Inflammatory macrophage (primary cell): Measurements from ENCODE around the gene SBF1.
A peak's percentile ranks its signal among the peaks of the same experiment; 100 is the strongest.

Experiments
- DNase-seq, 2 donors: peaks; one replicate each; pipeline ENCODE4 v3.0.0-alpha.2; 2020 to 2022

Gene SBF1

DNA sequence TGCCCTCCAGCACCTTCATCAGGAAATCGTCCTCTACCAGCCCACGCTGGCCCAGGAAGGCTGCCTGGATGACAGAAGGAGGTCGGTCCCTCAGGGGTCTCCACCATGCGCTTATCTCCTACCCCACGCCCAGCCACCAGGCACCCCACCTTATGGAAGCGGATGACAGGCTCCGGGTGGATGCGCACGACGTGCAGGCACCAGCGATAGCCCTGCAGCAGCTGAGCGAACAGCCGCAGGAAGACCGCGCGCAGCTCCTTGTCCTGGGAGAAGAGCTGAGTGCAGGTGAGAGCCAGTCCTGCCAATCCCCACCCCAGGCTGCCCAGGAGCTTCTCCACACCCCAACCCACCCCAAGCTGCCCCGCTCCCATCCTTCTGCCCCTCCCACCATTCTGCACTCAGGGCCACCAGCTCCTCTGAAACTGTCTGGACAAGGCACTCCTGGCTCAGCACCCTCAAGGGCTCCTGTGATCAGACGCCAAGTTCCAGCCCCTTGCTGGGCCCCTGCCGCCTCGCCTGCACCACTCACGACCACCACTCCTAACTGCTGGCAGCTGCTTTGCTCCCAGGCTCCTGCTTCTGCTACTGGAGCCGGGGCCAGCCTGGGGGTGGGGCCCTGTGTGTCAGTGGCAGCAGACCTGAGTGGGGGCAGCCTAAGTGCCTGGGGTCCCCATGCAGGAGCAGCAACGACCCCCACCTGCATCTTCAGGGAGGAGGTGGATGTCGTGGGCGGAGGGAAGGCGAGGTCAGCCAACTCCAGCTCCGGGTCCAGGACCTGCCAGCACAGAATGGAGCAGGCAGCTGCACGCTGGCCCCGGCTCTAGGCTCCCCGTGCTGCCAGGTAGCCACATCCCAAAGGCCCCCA, 9.5 kb downstream of the SBF1 start:
- DNase-seq, result no peak

DNA sequence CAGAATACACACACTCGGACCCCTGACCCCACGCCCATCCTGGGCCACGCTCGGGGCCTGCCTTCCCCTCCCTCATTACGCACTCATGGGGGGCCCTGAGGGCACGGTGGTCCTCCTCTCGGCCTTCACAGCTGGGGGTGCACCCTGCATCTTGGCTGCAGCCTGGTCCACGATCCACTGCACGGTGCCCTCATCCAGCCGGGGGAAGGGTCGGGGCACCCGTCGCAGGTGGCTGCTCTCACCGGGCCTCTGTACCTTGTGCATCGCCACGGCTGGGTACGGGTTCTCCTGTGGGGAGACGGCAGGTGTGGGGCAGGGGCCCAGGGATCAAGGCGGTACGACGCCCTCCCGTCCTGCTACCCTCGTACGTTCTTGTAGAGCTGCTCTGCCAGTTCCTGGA, 10.4 kb downstream of the SBF1 start:
- DNase-seq, result no peak

DNA sequence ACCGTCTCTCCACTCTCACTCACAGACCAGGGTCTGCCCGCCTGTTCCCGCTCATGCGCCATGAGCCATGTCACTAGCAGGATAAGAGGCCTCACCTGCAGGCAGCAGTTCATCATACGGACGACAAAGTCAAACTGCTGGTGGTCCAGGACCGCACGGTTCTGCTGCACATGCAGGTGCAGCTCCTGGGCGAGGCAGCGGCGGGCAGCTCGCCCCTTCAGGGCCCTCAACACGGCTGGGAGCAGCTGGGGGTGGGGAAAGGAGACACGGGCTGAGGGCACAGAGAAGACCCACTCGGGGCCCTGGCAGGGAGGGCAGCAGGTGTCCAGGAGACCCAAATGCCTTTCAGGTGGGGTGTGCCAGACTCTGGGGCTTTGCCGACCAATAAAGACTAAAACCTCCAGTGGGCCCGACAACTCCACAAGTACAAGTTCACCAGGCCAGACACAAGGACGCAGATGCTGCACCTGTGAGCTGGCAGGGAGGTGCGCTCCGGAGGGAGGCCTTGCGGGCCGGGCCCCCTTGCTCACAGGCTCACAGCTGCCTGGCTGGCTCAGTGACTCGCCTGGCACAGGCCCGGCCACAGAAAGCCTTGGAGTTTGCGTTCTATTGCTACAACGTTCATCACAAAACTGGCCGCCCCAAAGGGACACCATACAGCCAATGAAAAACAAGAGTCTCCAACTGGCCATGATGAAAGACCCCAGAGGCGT, 11.5 kb downstream of the SBF1 start:
- DNase-seq, result no peak

DNA sequence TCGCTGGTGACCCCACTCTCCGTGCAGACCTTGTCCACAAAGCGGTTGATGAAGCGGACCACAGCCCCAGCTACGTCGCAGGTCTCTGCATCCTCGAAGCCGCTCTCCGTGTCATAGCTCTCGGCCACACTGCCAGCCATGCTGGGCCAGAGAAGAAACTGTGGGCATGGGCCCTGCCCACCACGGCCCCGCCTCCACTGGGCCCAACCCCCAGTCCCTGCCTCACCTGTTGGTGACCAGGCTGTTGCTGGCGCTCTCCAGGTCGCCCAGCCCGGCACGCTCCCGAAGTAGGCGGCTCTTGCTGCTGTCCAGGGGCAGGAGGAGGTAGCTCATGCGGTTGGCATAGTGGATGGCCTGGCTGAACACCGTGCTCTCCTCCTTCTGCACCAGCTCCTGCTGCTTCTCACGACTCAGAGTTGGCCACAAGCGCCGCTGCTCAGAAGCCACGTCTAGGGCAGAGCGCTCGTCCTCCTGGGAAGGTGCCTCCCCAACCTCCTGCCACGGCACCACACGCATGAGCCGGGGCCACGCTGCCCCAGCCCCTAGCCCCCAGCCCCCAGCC, 12.8 kb downstream of the SBF1 start:
- no peak for DNase-seq

DNA sequence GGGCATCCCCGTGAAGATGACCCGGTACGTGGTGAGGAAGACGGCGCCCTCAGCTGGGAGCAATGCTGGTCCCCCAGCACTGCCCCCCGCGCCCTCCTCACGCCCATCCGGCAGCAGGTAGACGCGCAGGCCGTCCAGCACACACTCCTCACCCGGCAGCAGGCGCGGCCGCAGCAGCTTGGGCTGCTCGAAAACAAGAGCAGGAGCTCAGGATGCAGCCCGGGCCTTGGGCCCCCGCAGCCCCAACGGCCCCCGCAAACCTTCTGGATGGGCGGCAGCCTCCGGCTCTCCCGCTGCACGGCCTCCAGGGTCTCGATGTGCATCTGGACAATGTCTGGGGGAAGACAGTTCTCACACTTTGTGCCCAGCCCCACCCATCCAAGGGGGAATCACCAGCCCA, 13.3 kb downstream of the SBF1 start:
- DNase-seq, result no peak

DNA sequence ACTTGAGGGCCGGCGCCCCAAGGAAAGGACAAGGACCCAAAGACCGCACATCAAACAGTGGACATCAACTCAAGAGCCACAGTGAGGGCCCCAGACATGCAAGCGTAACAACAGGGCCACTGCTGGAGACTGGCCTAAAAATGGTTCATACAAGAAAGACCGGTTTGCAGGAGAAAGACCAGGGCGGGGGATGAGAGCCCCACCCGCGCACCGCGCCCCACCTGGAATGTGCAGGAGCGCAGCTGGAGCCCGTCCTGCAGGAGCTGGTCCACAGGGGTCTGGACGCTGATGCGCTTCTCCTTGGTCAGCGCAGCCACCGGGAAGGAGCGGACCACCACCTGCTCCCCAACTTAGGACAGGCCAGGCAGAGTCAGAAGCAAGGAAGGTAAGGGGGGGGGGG, 13.9 kb downstream of the SBF1 start:
- no peak for DNase-seq

DNA sequence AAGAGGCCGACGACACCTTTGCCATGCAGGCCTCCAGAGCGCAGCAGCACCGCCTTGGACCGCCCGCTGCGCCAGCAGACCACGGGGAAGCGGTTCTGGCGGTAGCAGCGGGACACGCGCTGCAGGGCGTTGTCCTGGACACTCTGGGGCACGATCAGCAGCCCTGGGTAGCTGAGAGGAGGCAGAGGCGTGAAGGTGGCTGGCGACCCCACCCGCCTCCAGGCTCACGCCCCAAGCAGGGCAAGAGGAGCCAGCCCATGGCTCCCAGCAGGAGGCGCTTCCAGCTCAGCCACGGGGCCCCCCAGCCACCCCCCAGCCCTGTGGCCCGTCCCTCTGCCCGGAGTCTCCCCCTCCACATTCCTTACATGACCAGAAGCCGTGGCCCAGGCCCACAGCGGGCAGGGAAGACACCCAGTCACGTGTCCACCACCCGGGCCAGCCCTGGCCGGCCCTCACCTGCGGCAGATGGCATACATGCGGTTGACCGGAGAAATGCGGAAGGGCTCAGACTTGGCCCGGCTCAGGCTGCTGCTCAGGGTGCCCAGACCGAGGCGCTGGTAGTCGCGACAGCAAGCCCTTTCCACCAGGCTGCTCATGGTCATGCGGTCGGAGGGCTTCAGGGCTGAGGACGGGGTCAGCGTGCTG, 15.2 kb downstream of the SBF1 start:
- DNase-seq, result no peak

DNA sequence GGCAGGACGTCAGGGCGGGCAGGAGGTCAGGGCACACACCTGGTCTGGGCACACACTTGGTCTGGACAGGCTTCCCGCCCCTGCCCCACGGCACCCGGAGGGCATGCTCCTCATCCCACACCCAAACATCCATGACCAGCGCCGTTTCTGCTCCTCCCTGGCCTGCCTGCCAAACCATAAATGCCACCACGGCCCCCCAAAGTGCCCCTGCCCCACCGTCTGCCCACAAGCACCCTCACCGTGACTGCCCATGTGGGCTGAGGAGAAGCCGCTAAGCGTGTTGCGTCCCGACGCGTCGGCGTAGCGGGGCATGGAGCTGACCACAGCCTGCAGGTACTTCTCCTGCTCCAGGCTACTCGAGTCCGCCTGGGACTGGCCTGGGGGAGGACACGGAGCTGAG, 15.8 kb downstream of the SBF1 start:
- DNase-seq, result no peak

DNA sequence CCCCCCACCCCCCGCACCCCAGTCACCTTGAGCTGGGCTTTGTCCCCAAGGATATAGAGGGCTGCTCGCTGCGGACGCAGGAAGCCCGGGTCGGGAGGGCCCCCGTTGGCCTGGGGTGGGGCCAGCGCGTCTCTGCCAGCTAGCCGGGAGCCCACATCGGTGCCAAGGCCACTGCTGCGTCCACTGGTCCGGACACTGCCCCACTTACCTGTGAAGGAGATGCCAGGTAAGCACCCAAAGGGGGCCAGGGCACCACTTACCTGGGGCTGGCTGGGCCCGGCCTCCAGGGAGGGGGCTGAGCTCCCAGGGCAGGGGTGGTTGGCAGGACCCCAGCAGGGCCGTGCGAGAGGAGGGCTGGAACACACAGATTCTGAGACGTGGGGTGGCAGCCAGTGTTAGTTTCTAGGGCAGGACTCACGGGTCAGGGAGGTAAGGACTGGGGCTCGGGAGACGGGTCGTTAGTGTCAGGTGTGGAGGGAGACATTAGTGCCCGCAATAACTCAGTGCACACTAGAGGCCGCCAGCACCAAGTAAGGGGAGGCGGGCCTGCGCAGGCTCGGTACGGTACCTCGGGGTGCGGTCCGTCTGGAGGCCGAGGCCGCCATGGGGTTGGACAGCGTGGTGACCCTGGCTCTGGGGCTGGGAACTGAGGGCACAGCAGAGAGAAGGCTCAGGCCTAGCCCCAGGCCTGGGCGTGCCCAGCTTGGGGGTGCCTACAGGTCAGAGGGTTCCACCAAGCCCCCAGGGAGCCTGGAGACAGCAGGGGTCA, 18.2 kb downstream of the SBF1 start:
- DNase-seq, result no peak

DNA sequence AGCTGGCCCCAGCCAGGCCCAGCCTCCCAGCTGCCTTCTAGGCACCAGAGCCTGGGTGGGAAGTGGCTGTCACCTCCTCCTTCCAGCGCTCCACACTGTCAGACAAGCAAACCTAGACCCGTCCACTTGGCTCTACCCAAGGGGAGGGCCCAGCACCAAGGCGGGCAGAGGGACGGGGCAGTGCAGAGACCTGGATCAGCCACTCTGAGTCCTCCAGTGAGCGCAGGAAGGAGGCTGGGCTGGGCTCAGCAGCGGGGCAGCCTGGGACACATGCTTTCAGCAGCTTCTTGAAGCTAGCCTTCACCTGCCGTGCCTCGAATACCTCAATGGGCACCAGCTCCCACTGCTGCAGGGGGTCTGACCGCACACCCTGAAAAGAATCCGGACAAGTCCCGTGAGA, 18.8 kb downstream of the SBF1 start:
- no peak for DNase-seq

DNA sequence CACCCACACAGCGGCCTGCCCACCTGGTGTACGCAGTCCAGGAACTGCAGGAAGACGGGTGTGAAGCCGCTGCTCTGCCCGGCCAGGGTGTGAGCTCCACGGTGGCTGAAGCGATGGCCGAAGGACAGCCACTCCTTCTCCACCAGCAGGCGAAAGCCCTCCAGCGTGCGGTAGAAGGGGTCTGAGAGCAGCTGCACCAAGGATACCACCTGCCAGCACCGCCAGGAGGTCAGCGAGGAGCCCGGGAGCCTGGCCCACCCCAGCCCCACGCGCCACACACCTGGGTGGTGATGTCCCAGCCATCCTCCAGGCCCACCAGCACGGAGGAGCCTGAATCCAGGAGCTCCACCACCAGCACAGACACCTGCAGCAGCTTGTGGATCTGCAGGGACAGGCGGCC, 19.6 kb downstream of the SBF1 start:
- no peak for DNase-seq

DNA sequence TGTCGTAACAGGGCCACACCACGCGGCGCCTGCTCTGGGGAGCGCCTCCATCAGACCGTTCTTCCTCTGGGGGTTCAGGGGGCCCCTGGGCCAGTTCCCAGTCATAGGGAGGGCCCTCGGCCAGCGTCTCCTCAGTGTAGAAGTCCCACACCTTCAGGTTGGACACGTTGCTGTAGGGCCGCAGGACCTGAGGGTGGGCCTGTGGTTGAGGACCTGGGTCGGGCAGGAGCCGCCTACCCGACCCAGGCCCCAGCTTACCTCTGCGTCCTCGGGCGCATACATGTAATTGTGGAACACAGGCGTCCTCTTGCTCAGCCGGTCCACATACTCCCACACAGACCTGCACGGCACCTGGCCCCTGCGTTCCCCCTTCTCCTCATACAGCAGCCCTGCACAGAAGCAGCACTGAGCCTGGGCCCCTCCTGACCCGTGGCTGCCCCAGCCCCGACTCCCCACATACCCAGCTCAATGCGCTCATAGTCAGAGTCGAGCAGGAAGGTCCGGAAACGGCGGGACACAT, 20.2 kb downstream of the SBF1 start:
- DNase-seq, result no peak

DNA sequence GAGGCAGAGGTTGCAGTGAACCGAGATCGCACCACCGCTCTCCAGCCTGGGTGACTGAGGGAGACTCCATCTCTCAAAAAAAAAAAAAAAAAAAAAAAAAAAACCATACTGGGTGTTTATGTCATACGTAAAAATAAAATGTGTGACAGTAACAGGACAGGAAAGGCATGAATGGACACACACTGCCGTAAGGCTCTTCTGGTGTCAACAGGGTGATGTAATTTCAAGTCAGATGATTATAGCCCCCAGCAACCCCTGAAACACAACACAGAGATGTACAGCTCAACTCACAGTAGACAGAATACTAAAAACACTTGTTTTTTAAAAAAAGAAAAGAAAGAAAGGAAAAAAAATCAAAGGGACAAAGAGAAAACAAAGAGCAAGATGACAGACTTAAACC, 22.2 kb downstream of the SBF1 start:
- DNase-seq, result peak; percentile 31 to 52

DNA sequence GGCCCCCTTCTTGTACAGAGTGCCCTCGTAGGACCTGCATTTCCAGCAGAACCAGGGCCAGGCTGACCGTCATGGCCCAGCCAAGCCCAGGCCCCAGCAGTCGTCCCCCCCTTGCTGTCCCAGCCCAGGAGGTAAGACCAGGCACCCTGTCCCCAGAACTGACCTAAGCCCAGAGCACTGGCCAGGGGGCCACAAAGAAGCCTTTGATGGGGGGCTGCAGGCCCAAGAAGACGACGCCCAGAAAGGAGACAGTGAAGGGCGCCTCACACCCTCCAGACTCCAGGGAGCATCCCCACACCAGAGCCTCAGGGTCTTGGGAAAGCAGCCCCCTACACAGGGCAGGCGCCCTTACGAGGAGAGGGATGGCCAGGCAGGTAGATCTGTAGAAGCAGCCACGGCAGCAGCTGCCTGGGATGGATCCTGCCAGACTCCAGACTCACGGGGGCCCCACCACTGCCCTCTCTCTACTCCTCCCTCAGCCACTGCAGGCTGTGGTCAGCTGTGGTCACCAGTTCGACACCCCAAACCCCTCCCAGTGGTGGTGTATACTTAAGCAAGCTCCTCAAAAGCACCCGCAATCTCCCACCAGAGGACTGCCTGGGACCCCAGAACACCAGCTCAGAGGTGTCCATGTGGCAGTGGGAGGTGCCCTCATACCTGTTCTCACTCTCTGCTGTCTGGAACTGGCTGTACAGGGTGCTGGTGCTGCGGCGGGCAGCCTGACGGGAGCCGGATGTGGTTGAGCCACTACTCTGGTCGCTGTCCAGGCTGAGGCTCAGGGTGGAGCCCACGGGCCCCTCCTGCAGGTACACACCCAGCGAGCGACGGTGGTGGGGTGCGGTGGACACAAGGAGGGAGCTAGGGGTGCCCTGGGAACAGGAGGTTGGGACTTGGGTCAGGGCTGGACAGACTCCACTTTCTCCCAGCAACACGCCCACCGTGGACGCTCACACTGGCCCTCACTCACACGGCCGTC, 27.0 kb downstream of the SBF1 start:
- no peak for DNase-seq

DNA sequence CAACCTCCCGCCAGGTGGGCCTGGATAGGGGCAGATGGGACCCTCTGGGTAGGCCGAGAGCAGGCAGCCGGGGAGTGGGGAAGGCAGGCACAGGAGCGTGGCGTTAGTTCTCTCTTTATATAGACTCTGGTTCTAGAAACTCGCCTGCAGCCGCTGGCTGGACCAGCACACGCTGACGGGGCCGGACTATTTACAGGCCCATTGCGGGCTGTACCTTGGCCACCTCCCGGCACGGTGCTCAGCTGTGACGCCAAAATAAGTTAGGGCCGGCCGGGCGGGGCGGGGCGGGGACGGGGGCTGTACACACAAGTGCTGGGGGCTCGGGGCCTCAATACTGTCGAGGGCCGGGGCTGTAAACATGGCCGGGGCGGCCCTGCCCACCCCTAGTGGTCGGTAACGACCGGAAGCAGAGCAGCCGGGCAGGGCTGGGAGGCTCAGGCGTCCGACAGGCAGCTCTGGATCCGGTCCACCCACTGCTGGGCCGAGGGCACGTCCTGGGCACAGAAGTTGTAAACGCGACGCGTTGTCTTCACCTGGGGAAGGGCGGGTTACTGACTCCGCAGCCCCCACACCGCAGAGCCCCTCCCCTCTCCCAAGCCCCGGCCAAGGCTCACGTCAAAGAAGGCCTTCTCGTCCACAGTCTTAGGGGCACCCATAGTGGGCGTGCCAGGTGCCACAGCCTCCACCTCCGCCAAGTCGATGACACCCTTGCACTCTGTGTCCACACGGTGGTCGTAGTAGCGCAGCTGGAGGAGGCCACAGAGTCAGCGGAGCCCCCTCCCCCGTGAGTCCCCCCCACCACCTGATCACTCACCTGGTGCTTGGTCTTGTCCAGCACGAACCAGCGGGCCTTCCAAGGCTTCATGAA, 27.9 kb downstream of the SBF1 start:
- DNase-seq, result no peak

DNA sequence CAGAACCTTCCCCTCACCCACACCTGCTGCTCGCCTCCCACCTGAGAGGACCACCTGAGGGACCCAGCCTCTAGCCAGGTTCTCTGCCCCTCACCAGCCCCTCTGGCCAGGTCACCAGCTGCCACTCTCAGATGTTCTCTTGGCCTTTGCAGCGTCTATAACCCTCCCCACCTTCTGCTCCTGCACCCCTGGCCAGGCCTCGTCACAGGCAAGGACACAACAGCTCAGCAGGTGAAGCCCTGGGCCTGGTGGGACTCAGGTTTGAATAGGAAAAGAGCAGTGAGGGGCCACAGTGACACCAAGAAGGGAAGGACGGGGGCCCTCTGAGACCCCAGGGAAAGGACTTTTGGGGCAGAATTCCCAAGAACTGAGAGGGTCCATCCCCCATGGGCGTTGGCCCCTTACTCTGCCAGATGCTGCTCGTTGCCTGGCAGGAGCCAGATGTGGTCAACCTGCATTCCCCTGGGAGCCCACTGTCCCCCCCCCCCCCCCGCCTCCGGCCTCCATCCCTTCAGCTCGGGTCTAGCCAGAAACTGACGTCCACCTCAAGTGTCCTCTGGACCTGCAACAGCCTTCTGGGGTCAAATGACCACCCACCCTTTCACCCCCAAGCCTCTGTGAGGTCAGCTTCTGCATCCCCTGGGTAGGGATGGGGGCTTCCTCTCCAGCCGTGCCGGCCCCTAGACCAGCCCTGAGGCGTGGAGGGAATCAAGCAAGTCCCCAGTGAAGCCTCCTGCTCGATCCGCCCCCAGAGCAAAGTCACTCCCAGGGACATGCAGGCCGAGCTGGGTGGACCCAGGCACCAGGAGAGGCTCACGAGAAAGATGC, 28.7 kb downstream of the SBF1 start:
- no peak for DNase-seq

DNA sequence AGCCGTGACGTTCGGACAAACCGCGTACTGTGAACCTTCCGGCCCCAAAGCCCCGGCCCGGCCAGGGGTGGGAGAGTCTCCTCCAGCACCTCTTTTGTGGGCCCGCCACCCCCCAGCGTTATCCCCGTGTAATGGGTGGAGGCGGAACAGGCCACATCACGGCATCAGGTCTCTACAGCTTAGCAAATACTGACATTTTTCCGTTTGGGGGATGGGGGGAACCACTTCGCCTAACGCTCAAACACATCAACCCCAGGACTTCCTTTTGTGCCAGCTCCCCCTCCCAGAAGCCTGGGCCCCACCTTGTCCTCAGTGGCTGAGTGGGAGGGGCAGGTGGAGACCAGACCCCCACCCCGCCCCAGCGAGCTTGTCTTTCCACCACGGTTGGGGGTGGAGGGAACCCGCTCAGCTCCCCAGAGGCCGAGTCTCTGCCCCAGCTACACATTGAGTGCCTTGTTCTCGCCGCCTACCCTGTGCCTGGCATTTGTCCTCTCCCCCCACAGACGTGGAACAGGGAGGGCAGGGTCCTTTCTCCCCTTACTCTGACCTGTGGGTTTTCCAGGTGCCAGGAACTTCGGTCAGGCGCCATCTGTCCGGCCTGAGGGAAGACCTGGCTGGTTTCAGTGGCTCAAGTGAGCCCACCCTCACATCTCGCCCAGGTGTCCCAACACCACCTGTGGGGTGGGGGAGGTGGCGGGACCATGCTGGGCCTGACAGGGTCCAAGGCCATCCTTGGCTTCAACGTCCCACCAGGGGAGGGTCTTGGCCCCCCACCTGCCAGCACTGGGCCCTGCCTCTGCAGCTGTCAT, 29.6 kb downstream of the SBF1 start:
- DNase-seq, result no peak

DNA sequence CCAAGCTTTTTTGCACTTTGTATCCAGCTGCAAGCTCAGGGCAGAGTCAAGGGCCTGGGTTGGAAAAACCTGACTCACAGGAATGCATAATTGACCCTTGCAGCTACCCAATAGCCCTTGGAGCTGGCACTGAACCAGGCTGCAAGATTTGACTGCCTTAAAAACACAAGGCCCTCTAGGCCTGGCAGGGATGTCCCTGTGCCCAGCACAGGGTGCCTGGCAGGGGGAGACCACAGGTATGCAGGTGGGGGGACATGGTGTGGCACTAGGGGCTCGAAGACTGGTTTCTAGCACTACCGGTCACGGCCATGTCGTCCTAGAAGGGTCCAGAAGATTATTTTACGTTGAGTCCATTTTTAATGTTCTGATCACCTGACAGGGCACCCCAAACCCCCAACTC, 30.2 kb downstream of the SBF1 start:
- DNase-seq, result no peak
